Caki2 (cell line): ENCODE results near the gene QKI. TPM values are rescaled to one million over a fixed set of nuclear protein-coding genes. Genes with fewer than 3 reads are reported as not detected.

Experiments used
- DNase-seq: peaks from one replicate; pipeline ENCODE4 v3.0.0-alpha.2; 2015; ENCODE audit warnings: low read depth
- in situ Hi-C: cut with HindIII; loops from 2 replicates; pipeline ENCODE4 v1.10.0; 2016; ENCODE audit warnings: low sequenced_read_pairs, low pct_unique_long_range_greater_than_20kb, mixed read lengths
- total RNA-seq: library from RNA; depleted of rRNA; stranded (reverse); fragments of >200 nt; shearing (Covaris generic); gene quantifications from 2 replicates; pipeline ENCODE4 v1.2.3, GENCODE V29; 2014; ENCODE audit warnings: low replicate concordance

QKI gene
- total RNA-seq, 1 experiment from 2014 or later: 76.1 TPM

- in situ Hi-C loops: no loop called here
- DNase-seq: no peak
Observed at GRCh38 chr6:163406830-163407229, 7.7 kb upstream of the QKI start.

GRCh38 chr6:163408352-163408991 lies 6.0 kb upstream of the QKI start:
- DNase-seq: peak; percentile 54
- in situ Hi-C loops: no loop called here

DNA sequence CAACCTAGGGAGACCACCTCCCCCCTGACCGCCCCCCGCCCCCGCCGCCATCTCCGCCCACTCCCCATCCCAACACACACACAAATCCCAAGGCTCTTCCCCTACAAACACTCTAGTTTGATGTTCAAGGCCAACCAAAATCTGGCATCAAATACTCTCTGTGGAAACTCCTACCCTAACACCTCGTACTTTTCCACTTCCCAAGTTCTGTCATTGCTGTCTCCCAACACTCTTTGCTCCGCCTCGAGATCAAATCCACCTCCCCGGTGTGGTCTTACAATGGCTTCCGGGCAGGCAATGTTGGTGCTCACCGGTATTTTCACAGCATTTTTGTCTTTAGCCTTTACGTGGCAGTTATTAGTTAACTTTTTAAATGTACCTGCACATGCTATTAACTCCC lies 4.8 kb upstream of the QKI start:
- in situ Hi-C loops: no loop called here
- no peak for DNase-seq

GRCh38 chr6:163412341-163412740 lies 2.2 kb upstream of the QKI start:
- DNase-seq: no peak
- in situ Hi-C loops: no loop called here

- no peak for DNase-seq
- in situ Hi-C loops: no loop called here
Observed at GRCh38 chr6:163412801-163413344, 1.6 kb upstream of the QKI start.

DNA sequence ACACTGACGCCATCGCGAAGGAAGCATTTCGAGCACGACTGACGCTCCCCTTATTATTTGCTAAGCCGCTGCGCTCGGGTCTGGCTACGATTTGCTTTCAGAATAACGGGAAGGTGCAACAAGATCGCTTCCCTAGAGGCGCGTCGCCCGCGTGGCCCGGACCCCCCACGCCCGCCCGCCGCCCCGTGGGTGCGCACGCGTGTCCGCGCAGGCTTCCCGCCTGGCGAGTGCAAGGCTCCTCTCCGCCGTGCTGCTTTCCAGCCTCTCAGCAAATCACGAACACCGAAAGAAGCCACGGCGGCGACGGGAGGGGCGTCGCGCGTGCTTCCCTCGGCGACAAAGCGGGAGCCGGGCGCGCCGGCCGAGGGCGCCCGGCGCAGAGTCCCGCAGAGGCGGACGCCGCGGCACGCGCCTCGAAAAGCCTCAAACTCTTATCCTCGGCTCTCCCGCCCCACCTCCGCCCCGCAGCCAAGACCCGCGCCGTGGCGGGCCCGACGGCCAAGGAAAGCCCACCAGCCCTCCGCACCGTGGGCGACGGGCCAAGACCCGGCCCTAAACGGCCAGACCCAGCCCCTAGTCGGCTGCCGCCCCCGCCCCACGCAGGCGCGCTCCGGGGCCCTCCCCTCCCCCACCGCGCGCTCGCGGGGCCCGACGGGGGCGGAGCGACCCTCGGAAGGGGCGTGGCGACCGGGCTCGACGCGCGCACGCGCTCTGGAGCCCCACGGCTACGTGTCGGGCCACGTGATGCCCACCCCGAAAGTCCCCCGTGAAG lies 987 bp upstream of the QKI start:
- DNase-seq: peak; percentile 79
- in situ Hi-C loops: no loop called here

DNA sequence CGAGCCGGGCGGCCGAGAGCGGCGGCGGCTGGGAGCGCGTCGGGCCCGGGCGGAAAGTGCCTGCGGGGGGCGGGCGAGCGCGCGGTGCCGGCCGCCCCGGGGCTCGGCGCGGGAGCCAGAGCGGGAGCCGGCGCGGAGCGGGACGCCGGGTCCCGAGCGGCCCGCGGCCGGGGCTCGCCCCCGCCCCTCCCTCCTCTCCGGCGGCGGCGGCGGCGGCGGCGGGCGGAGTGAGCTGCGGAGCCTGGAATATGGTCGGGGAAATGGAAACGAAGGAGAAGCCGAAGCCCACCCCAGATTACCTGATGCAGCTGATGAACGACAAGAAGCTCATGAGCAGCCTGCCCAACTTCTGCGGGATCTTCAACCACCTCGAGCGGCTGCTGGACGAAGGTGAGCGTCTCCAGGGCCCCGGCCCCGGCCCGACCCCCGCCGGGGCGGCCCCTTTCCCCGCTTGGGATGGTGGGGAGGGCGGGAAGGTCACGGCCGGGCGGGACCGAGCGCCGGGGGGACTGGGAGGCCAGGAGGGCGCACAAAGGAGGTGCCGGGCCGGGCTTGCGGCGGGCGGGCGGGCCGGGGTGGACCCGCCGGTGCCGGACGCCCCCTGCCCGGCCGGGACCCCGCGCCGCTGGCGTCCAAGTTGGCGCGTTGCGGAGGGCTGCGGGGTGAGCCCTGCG lies 565 bp downstream of the QKI start:
- no peak for DNase-seq
- in situ Hi-C loops: no loop called here

DNA sequence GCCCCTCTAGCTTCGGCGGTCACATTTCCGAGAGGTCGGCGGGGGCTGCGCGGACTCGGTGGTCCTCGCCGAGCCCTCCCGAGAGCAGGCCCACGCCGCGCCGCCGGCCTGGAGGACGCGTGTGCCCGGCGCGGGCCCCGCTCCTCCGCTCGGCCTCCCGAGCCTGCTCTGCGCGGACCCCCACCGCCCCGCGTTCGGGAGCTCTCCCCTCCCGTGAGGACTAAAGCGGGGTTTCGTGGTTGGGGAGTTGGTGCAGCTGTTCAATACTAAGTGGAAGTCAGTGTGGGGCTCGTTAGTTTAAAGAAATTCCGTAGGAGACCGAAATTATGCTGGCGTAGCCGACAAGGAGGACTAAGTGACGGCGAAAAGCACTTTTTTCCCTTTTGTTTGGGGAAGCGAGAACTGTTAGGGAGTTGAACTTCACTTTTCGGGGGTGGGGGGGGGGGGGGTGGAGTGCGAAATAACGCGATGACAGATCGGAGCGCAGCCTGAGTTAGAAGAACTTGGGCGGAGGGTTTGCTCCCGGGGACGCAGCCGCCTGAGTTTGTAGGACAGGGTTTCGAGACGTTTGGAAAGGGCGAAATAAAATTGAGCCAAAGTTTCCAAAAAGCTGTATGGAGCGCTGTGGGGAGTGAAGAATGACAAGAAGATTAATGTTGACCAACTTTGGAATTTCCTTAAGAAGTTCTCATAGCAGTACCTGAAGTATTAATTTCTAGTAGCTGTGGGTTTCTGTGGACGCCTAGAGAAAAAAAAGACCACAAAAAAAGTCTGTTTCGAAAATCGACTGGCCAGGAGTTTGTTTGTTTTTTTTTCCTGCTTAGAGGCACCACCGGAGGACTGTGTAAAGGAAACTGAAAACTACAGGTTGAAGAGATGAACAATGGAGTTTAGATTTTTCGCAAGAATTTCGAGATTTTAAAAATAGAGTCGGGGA lies 1.4 kb downstream of the QKI start:
- DNase-seq: peak; percentile 32
- in situ Hi-C loops: no loop called here

DNA sequence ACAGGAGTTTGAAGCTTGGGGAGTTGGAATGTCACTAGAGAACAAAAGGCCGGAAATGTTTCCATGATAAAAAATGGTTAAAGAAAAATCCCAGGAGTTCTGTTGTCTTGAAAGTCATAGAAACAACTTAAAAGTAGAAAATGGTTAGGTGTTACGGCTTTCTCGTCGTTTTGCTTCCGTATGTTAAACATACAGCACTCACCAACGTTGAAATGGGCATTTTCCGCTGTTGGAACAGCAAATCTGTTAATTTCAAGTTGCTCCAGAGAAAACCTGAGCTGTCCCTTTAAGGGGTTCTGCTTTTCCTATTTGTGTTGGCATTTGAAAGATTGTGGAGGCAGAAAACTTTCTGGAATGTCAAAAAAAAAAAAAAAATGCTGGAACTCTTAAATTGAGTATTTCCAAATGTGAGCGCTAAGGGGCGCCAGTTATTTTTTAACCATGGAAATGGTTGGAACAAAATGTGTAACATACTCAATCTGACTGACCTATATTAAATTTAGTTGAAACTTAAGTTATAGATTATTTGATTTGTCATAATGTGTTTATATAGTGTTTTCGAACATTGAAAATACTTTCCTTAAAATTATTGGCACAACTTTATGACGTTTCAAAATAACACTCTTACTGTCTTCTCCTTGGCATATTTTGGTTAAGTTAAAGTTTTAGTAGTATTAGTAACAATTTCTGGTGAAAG lies 2.2 kb downstream of the QKI start:
- peak; percentile 74 for DNase-seq
- in situ Hi-C loops: no loop called here

DNA sequence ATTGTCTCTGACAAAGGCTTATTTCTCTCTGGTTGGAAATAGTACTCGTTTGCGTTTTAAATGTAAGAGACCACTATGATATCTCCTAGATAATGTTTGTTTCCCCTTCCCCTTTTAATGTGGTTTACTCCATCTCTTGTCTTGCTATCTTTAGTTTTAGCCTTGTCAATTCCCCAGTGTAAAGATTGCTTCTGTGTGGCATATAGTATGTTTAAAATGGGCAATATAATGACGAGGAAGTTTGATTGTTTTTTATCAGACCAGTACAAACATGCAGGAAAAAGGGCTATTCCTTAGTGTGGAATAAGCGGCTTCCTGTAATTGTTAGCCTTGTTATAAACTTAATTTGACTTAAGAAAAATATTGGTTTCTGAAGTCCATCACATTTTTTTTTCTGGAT lies 3.1 kb downstream of the QKI start:
- in situ Hi-C loops: no loop called here
- DNase-seq: no peak

GRCh38 chr6:163418311-163419029 lies 4.0 kb downstream of the QKI start:
- in situ Hi-C loops: no loop called here
- no peak for DNase-seq

DNA sequence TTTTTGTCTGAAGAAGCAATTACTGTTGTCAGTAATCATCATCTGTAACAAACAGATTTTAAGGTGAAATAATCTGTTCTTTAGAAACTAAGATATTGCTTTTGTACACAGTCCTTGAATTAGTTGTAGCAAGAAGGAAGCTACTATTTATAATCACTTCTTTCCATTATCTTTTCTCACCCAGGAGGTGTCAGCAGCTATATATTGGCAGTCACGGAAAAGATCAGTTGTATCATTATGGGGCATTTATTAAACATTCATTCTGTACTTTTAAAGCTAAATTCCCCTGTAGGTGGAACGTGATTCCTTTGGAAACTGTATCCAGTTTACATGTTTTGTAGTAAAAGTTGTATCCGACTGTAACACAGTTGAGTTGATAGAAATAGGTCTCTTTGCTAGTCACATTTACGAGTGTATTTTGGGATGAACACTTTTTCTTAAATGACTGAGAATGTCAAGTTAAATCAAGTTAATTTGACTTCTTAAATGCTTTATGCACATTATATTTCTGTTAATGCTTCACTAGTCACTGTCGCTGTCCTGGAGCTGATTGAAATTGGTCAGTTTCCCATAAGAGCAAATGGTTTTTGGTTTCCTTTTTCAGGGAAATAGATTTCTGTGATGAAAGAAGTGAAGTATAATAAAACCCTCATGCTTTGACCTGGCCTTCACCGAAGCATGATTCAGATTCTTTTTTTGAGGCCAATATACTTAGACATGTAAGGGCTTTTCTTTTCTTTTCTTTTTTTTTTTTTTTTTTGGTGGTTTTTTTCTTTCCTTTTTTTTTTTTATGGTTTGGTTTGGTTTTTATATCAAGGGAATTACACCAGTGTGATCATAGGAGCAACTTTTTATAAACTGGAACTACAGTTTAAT lies 5.1 kb downstream of the QKI start:
- in situ Hi-C loops: no loop called here
- no peak for DNase-seq

GRCh38 chr6:163420289-163420614 lies 5.7 kb downstream of the QKI start:
- DNase-seq: no peak
- in situ Hi-C loops: no loop called here

GRCh38 chr6:163422550-163422949 lies 8.0 kb downstream of the QKI start:
- no peak for DNase-seq
- in situ Hi-C loops: no loop called here

GRCh38 chr6:163423696-163424095 lies 9.2 kb downstream of the QKI start:
- in situ Hi-C loops: no loop called here
- no peak for DNase-seq

DNA sequence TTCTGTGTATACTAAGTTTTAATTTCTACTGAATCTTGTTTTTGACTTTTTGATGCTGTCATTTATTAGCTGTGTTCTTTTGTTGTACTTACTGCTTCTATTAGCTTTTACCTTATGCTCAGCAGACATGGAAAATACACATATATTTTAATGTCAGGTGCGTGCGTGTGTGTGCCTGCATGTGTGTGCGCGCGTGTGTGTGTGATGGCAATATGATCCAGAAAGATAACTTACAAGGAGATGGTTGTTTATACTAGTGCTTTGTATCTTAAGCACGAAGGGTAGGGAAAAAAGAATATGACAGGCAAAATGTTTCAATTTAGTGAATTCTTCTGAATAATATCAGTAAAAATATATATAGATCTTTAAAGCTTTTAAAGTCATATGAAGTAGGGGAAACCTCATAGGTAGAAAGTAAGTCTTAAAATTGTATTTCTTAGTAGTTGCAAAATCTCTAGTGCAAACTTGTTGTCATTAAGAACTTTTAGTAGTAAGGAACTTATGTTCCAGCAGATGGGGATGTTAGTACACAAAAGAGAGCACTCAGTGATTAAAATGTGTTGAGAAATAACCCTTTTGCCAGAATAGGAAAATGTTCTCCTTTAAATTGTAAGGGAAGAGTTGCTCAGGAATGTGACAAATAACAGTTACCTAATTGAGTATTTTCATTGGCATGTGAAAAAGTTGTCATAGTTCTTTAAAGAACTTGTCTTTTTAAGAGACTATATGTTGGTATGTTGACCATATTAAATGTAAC lies 13.2 kb downstream of the QKI start:
- in situ Hi-C loops: no loop called here
- no peak for DNase-seq
